HG02973 (cell line): ENCODE results near the gene ARHGEF10L.

Experiments used
- ATAC-seq: cut with Tn5 transposase; IDR thresholded peaks from one replicate; pipeline ENCODE4 v1.9.1; 2021; ENCODE audit warnings: moderate library complexity; ENCODE audit not compliant: unreplicated experiment

The ARHGEF10L gene

DNA sequence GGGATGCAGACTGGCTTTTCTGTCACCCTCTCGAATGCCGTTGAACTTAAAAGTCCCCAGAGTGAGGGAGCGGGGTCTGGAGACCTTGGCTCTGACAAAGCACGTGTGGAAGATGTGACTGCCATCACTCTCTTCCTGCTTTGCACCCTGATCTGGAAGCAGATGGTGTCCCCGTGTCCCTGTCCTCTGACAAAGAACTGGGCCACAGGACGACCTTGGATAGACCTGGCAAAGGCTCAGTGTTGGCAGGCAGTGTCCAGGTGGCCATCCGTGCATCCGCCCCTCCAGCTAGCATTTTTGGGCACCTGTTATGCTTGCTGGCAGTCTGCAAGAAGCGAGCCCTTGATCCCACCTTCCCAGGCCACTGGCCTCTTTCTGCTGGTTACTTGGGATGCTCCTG lies 27.4 kb downstream of the ARHGEF10L start:
- ATAC-seq, result no peak

DNA sequence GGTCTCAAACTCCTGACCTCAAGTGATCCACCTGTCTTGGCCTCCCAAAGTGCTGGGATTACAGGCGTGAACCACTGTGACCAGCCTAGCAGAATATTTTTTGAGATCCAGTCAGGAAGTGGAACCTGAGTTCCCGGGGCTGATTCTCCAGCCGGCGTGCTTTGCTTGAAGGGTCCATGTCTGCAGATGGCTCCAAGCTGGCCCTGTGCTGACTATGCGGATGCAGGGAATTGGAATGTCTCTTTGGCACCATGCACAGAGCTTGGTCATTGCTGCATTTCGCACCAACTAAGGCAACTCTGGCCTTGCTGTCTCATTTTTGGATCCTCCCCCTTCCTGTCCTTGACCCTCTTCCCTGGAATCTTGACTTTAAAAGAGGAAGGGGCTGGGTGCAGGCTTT lies 28.1 kb downstream of the ARHGEF10L start:
- ATAC-seq, result no peak

DNA sequence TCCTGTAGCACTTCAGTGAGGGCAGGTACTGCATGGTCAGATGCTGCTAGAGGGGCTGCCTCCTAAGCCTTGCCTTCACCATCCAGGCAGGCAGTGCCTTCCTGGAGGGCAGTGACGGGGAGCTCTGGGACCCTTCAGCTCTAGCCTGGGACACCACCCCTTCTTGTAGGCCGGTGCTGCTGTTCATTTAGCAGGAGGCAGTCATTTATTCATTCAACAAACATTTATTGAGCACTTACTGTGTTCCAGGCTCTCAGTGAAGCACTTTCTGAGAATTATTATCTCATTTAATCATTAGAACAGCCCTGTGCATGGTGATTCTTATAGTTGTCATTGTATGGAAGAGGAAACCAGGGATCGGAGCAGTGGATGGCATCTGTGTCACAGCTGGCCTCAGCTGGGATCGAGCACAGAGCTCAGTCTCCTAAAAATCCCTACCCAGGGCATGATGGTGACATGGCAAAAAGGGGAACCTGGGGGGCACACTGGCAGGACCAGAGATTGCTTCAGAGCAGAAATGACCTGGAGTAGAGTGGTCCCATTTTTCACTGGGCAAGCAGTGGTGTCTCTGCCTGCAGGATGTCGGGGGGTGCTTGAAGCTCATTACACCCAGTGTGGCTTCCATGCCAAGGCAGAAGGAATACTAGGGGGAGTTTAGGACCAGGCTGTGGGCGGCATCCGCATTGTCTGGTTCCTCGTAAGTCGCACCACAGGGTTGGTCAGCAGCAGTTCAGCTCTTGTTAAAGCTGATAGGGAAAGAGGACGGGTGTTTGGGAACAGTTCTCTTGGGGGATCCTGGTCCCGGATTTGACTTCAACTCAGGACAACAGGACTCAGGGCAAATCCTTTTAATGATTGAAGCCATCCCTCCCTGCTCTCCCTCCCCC lies 28.8 kb downstream of the ARHGEF10L start:
- no peak for ATAC-seq

DNA sequence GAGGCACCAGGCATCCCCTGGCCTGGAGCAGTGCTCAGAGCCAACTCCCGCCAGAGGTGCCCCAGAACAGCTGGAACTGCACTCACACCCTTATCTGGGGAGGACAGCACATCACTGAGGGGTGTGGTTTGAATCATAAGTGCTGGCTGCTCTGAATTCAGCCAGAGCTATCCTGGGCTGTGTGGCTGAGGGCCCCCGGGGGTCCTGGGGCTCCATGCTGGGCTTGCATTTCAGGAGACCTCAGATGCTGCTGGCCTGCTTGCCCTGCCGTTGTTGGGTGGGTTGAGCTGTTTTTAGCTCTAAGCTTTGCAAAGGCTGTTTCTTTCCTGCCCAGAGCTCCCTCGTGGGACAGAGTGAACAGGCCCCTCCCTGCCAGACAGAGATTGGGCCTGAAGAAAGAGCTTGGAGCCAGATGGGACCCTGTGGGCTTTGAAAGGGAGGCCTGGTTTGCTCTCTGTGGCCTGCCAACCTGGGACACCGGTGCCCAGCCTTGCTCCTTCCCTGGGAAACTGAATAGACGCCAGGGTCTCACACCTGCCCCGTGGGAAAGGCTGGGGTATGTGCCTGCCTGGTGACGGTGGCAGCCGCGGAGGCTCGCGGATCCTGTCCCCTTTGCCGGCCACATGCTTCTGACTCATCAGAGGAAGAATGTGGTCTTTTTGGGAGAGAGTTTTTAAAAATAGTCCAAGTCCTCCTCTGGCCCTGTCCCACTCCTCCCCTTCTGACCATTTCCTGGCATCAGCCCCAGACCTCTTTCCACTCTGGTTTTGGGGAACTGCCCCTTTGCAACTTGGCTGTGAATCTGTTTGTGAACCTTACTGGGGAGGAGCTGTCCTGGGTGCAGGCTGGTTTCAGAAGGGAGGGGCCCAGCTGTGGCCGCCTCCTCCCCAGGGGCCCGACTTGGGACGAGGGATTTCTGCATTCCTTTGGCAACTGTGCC lies 30.0 kb downstream of the ARHGEF10L start:
- ATAC-seq, result no peak

DNA sequence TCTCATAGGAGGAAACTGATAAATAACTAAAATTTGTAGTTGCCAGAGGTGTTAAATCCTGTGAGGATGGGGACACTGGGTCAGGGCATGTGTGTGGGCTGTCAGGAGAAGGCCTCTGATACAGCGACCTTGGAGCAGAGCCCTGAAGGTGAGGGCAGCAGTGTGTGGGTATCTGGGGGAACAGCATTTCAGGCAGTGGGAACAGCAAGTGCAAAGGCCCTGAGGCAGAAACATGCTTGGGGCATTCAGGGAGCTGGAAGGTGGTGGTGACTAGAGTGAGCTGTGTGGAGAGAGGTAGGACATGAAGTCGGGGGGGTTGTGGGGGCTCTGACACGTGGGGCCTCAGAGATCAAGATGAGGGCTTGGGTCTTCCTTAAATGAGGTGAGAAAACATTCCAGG lies 30.7 kb downstream of the ARHGEF10L start:
- no peak for ATAC-seq

DNA sequence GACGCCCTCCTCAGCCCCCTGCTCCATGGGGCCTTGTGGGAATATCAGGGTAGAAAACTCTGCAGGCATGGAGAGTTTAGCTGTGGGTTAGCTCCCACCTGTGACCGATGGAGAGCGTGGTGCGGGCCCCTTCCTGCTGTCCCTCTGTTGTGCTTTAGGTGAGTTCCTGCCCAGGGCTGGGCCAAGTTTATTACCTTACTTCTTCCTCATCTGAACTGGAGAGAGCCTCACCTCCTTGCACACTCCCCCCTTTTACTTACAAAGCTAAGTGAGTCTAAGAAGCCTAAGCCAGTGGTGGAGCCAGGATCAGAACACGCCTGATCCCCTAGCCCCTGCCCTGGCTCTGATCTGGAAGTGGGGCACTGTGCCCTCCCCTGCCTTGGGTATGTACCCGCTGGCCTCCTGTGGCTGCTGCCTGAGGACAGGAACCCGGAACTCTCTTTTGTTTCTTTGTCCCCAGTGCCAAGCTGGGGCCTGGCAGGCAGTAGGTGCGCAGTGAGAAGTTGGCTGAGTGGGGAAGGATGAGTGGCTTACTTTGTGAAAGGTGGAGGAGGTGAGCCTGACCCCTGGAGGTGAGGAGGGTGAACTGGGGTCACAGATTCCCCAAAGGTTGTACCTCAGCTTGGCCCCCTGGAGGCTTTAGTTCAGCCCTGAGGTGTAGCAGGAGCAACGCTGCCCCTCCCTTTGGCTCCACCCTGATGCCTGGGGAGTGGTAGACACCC lies 32.9 kb downstream of the ARHGEF10L start:
- ATAC-seq, result no peak

DNA sequence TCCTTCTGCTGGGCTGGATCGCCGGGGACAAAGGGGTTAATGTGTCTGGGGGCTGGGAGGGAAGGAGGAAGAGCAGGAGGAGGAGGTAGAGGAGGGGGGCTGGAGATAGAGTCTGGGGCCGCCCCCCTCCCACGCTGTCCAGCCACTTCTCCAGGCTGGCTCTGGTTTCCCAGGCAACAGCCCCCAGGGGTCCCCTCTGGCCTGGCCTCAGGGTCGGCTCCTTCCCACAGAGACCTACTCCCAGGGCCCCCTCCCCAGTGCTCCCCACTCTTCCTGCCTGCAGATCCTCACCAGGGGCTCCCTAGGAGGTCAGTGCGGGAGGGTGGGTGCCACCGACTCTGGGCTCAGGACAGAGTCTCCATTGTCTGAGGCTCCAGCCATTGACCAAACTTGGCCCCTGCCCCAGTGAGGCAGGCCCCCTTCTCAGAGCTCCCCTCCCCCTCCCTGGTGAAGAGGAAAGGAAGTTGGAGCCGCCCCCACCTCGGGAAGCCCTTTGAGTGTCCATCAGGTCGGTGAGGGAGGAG lies 34.1 kb downstream of the ARHGEF10L start:
- ATAC-seq, result no peak

DNA sequence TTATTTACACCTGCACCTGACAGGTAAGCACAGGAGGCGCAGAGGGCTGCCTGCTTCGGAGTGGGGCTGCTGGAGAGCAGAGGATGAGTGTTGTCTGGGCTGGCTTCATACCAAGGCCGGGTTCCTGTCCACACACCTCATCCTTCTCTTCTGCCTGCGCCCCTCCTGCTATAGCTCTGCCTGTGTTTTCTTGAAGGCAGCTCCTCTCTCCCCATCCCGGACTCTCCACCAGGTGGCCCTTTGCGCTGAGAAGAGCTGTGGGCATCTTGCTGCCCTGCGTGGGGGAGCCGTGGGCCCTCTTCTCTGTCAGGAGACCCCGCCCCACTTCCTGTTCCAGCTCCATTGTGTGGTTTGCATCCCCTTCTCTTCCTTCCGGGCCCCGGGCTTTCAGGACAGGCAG lies 35.0 kb downstream of the ARHGEF10L start:
- ATAC-seq, result no peak

DNA sequence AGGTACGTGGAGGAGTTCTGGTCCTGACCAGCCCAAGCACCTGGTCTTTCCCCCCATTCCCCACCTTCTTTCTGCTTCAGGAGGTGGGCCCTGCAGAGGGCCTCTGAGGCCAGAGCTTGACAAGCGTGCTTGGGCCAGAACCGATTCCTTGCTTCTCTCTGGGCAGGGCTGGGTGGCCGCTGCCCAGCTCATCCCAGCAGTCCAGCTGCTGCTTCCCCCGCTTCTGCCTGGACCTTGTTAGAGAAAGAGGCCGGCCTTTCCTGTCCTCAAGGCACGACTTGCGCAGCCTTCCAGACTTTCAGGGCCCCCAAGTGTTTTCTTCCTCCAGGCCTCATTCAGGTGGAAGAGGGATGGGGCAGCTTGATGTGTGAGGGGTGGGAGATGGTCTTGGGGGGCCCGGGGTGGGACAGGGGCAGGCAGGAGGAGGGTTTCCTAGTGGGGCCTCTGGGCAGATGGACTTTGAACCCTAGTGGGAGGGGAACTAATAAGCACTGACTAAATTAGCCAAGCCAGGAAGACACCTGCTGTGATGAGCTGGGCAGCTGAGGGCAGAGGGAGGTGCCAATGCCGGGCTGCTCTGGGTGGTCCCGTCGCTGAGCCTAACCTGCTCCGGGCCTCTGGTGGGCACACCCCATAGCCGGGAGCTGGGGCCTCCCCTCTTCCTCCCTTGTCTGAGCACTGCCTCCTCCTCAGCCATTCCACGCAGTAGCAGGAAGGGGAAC lies 36.5 kb downstream of the ARHGEF10L start:
- ATAC-seq, result no peak

DNA sequence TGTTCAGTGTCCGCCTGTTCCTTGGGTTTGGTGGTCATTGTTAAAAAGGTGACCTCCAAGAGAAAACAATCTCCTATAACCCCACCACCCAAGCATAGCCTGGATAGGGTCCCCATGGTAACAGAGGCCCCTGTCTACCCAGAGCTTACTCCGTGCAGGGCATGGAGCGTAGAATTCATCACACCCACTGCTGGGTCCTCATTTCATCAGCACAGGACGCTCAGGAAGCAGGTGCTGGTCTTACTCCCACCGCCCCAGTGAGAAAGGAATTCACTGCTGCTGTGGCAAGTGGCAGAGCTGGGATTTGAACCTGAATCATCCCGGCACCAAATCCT lies 37.0 kb downstream of the ARHGEF10L start:
- no peak for ATAC-seq

DNA sequence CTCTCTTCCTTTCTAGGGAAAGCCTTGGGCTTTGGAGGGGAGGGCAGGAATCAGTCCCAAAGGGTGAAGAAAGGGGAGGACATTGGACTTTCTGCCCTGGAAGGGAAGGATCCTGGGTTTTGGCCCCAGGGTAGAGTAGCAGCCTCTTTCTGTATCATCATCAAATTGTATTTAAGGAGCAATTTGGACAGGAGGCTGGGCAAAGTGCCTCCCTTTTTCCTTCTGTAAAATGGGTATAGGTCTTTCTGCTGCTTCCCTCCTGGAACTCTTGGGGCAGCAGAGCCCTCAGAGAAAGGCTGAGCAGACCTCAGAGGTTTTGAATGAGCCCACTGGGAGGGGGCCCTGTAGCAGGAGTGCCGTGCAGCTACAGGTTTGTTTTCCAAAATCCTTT lies 38.4 kb downstream of the ARHGEF10L start:
- no peak for ATAC-seq

DNA sequence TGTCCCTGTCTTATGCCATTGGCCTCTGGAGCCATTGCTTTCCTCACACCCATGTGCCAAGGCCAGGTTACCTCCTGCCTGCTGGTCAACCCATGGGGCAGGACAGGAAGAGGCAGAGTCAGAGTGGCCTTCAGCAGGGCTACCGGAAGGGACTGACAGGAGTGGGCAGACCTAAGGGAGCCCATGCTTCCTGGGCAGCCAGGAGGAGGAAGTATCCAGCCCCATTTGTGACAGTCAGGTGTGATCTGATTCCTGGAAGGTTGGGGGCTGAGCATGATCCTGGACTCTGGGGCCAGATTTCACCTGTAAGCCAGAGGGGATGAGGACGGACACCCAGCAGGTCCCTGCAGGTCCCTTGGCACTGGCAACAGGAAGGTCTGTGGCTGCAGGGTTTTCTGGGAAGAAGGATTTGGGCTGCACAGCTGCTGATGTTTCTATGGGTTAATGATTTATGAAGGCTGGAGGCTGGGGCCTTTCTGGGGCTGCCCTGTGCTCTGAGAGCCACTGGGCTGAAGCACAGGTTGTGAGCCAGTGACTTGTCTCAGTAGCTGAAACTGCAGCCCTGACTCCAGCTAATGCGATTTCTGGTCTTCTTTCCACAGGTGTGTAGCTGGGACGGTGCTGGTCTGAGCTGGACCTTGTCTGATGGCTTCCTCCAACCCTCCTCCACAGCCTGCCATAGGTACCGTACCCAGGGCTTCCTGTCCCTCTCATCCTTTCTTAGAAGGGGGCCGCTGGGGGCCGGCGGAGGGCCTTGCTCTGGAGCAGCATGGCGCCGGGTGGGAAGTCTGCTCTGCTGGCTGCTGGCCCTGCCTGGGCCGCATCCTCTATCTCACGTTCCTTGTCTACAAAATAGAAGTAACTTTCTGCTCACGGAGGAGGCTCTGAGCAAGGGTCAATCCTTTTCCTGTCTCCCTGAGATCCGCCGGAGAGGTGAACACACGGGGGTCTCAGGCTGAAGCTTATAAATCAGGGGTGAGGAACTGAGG lies 40.7 kb downstream of the ARHGEF10L start:
- no peak for ATAC-seq

DNA sequence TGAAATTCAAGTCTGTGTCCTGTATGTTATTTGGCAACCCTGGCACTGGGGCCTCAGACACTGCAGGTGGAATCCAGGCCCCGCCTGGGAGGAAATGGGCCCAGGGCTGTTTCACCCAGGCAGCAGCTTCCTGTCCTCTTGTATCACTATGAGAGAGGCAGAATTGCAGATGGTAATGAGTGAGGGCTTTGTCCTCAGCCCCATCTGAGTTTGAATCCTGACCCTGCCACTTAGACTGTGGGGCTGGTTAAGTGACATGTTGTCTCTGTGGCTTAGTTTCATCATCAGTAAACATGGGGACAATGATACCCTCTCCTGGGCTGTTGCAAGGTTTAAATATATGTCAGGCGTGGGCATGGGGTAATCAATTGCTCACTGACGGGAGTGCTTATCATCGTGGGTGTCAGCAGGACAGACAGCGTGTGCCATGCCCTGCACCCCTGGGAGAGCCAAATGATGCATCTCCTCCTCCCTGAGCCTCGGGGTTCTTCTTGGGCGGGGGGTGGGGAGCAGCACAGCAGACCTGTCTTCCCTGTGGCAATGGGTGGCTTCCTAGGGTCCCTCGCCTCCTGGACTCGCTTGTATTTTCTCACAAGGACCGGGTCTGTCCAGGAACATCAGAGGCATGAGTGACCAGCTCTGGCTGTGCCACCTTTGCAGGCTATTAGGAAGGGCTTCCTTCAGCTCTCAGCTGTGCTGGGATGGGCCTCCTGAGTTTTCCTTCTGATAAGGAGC lies 42.1 kb downstream of the ARHGEF10L start:
- ATAC-seq, result no peak

DNA sequence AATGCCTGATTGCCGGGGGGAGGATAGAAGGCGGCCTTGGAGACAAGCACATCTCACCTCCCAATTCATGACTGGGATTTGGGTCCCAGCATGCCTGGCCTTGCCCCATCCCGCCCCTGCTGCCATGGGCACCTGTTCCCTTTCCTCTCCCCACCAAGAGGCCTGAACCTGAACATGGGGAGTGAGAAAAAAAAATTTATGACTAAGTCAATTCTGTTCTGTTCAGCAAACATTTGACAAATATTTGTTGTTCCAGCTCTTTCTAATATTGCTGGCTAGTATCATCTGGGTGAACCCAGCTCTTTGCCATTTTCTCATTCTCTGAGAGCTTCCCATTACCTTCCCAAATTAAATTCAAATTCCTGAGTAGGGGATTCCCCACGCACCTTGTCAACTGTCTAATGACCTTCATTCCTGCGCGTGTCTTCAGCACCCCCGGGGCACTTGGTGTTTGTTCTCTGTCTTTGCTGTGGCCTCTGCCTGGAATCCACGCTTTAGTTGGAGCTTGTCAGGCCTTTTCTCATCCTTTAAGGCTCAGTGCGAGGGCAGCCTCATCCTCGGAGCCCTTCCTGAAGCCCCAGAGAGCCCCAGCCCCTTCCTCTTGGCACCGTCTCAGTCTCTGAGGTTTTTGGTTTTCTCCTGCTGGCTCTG lies 42.8 kb downstream of the ARHGEF10L start:
- no peak for ATAC-seq

DNA sequence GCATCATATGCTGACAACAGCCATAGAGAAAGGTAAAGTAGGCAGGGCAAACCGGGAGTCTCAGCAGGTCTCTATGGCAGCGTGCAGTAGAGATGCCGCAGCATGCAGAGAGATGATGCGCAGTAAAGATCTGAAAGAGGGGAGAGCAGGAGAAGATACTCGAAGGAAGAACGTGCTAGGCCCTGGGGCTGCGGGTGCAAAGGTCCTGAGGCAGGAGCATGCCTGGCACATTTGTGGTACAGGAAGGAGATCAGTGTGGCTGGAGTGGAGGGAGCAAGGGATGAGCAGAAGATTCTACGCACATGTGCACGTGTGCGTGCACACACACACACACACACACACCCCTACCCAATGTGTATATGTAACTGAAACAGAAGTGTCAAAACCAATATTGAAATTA lies 45.0 kb downstream of the ARHGEF10L start:
- ATAC-seq, result no peak

DNA sequence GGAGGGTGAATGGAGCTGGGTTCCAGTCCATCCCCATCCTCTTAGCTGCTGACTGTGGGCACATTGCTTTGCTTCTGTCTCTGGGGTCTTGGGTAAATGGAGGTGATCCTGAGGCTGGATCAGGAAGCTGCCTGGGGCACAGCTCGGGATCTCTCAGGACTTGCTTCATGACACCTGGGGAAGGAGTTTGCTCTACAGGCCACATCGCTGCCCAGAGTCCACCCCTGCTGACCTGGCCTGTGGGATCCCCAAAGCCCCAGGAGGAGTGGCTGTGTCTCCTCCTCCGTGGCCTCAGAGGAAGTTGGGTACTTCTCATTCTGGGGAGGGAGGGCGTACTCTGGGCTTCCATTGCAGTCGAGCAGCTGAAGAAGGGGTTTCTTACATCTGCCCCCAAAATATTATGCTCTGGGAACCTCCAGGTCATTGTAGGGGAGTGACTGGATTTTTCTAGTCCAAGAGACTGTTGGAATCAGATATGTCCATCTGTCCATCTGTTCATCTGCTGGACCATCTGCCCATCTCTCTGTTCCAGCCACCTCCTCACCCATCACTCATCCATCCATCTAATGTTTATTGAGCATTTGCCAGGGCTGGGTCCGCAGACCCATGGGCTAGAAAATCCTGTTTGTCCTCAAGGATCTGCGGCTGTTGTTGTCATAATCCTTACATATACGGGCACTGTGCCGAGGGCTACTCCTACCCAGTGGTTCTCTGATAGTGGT lies 45.9 kb downstream of the ARHGEF10L start:
- ATAC-seq, result no peak

DNA sequence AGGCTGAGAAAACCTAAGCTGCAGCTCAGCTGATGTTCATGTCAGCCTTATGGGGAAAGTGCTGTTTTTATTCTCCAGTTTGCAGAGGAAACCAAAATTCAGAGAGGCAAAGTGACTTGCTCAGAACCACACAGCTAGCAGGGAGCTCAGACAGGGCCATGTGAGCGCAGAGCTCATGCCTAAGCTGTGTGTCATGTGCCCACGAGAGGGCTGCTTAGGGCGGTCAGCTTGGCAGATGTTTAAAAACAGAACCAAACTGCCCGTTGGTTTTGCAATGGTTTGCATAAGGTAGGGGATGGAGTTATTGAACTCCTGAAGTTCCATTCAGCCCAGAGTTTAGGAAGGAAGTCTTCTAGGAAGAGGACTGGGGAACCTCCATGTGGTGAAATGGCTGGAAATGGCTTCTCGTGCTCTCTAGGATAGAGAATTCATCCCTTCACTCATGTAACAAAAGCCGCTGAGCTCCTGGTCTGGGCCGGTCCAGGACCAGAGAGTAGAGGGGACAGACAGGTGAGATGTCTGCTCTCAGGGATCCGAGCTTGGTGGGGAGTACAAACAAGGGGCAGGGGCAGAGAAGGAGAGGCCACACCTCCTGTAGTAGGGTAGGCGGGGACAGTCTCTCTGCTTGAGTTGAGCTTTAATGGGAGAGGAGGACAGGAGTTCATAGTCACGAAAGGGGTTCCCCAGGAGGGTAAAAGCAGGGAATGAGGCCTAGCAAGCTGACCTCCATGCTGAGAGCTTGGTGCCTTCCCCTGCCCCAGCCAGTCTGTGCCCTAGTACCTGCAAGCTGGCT lies 46.9 kb downstream of the ARHGEF10L start:
- no peak for ATAC-seq
